ENCODE data around the gene TUBA1C.
"Not testable (repeated sequence)": the region's sequence is repeated elsewhere in the genome, so short reads cannot be mapped to it uniquely, and the experiment has no call there.

TUBA1C gene

DNA sequence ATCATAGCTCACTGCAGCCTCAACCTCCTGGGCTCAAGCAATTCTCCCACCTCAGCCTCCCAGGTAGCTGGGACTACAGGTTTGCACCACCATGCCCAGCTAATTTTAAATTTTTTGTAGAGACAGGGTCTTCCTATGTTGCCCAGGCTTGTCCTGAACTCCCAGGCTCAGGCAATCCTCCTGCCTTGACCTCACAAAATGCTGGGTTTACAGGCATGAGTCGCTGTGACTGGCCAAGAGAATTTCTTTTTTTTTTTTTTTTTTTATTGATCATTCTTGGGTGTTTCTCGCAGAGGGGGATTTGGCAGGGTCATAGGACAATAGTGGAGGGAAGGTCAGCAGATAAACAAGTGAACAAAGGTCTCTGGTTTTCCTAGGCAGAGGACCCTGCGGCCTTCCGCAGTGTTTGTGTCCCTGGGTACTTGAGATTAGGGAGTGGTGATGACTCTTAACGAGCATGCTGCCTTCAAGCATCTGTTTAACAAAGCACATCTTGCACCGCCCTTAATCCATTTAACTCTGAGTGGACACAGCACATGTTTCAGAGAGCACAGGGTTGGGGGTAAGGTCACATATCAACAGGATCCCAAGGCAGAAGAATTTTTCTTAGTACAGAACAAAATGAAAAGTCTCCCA is 18.0 kb downstream of the TUBA1C start:
- in situ Hi-C loops (cut with MboI; ENCODE audit: low sequenced_read_pairs), result not testable (repeated sequence)

DNA sequence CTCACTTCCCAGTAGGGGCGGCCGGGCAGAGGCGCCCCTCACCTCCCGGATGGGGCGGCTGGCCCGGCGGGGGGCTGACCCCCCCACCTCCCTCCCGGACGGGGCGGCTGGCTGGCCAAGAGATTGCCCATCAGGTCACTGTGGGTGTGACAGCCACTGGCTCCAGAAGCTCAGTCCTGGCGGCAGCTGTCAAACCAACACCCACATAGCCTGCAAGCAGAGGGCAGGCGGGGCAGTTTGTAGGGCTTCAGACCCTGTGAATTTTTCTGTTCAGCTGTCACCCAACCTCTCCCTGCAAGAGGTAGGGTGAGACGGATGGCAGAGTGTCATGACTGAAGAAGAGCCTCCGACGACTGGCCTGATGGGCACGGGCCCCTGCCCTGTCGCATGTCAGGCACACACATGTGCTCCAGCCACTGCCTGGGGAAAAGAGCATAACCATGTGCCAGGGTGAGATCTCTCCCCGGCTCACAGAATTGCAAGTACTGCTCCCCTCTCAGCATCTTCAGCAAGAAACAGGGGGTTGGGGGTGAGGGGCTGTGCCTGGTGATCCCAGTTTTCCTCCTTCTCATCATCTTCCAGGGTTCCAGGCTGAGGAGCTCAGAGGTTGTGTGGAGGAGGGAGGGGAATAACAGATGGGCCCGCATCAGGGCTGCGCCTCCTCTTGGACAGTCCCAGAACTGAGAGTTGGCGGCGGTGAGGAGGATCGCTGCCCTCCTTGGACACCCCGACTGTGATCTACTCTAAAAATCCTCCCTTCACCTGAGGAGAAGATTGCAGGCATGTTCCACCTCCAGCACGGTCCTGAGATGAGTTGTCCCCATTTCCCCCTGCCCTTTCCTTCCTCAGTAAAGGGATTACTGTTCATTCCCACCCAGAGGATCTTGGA is 18.9 kb downstream of the TUBA1C start:
- in situ Hi-C loops (cut with MboI; ENCODE audit: low sequenced_read_pairs), result no loop called here

DNA sequence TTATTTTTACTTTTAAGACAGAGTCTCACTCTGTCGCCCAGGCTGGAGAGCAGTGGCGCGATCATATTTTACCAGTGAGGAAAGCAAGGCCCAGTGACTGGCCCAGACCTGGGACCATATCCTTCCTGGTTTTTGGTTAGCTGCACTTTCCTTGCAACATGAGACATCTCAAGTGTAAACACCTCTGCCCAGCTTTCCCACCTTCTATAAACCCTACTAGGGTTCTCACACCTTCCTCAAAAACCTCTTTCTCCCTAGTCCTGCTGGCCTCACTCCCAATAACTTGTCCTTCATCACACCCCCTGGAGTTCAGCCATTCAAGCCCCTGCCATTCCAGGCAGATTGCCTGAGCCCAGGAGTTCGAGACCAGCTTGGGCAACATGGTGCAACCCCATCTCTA is 19.8 kb downstream of the TUBA1C start:
- in situ Hi-C loops (cut with MboI; ENCODE audit: low sequenced_read_pairs), result no loop called here

DNA sequence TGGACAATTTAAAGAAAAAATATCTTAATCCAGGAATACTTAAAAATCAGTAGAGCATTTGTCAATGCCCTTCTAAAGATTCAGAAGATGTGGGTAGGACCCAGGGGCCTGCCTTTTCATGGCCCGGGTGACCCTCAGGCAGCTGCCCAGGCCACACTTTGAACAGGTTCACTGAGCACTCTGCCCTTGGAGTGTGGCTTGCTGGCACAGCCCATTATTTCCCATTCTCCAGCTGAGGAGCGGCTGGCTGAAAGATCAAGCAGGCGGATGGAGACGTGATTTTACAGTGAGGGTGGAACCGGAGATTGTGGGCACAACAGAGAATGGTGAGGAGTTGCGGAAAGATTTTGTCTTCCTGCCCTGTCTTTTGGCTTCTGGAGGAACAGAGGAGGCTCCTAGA is 23.0 kb downstream of the TUBA1C start:
- in situ Hi-C loops (cut with MboI; ENCODE audit: low sequenced_read_pairs), result no loop called here

DNA sequence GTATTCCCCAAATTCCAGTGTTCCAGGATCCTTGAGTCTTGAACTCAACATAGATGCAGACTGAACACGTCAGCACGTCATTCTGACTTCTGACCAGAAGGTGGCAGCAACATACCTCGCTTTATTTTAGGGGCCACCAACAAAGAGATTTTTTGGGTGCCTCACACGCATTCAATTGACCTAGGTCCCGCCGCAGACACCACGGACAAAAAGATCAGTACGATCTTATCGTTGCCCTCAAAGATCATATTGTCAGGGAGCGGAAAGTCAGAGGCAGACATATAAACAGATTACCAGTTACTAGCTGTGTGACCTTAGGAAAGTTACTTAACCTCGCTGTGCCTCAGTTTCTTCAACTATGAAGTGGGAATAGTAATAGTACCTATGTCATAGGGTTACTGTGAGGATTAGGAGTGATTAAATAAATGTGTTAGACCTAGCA is 23.6 kb downstream of the TUBA1C start:
- in situ Hi-C loops (cut with MboI; ENCODE audit: low sequenced_read_pairs), result no loop called here

DNA sequence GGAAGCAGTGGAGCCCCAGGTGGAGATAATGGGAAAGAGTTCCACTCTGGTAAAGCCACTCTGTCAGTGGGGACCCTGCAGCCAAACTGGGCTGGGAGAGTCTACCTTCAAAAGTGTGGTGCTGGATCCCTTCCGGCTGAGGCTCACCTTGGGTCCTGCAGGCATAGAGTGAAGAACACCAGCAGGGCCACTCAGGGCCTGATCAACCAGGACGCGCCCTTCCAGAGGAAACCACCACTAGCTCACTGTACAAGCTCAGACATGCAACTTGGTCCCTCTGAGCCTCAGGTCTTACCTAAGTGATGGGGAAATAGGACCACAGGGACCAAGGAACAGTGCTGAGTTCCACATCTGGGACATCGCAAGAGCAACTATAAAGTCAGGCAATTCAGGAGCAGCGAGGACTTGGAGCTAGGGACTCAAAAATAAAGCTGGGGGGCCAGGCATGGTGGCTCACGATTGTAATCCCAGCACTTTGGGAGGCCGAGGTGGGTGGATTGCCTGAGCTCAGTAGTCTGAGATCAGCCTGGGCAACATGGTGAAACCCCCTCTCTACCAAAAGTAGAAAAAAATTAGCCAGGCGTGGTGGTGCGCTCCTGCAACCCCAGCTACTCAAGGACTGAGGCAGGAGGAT is 24.2 kb downstream of the TUBA1C start:
- in situ Hi-C loops (cut with MboI; ENCODE audit: low sequenced_read_pairs), result no loop called here

DNA sequence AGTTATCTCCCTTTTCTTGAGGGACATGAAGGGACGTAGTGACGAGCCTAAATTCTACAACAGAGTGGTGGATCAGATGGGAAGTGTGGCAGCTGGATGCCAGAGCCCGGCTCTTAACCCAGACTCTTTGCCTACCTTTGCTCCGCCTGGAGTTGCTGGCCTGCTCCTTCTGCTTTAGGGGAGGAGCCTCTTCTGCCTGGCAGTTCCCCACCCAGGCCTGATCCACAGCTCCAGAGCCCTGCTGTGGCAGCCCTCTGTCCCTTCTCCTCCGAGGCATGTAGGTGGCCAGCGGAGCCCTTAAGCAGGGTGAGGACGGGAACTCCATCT is 27.8 kb downstream of the TUBA1C start:
- in situ Hi-C loops (cut with MboI; ENCODE audit: low sequenced_read_pairs), result no loop called here

DNA sequence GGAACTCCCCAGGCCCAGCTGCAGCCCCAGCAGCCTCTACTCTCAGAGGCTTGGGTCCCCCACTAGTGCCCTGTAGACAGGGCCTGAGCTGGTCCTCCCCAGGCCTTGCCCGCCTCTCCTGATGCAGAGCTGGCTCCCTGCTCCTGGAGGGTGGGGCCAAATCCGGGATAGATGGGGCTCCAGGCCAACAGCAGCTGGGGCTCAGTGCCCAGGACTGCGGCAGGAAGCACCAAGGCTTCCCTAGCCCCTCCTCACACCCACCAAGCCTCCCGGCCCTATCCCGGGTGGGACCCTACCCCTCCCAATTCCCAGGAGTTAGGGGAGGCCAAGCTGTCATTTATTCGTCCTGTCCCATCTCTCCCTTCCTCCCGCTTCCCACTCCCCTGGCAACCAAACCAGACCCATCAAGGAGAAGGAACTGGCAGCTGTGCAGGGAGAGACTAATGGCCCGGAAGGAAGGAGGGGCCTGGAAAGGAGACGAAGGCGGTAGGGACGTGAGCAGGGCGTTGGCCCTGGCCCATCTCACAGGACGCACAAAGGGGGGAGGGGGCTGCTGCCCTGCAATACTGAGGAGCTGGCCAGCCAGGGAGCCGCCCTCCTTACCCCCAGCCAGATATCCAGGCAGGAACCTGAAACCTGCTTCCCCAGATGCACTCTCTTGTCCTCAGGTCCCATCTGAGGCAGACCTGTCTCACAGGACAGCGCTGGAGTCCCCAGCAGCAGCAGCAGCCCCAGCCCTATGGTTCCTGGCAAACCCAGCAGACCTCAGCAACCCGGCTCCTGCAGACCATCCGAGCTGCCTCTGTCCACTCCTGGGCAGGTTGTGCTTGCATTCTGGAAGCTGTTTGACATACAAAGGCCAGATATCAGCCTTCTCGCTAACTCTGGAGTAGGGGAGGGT is 28.4 kb downstream of the TUBA1C start:
- in situ Hi-C loops (cut with MboI; ENCODE audit: low sequenced_read_pairs), result no loop called here

DNA sequence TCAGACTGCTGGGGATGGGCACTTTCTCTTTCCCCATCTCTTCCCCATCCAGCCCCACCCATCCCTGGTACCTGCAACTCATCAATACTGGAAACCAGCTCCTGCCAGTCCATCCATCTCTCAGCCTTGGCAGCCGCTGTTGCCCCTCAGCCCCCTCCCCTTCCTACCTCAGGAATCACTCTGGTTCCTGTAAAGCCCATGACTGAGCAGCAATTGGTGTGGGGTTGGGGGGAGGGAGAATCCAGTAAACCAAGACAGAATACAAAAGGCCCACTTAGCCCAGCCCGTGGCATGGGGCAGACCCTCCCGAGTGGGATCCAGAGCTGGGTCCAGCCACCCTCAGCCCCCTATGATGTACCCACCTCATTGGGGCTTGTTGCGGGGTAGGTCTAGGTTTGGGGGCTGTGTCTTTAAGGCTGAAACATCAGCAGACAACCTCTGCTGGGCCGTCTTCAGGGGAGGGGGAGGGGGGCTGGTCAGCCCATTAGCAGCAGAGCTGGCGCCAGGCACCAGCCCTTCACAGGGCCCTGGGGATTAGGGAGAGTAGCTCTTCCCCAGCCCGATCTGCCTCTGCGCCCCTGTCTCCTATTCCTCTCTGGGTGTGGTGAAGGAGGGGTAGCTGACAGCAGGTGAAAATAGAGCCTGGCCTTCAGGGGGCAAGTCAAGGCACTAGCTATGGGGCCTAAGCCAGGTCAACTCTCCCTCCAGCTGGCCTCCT is 29.4 kb downstream of the TUBA1C start:
- in situ Hi-C loops (cut with MboI; ENCODE audit: low sequenced_read_pairs), result no loop called here

DNA sequence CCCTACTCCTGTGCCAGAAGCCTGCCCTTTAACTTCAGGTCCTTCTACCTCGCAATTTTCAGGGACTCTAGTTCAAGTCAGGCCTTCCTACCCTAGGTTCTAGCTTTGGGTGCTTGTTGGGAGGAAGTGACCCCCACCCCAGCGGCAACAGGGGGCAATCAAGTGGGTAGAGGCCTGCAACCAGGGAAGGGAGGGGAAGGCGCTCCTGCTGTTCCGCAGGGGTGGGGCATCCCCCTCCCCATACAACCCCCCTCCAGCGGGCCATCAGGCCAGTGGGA is 29.9 kb downstream of the TUBA1C start:
- in situ Hi-C loops (cut with MboI; ENCODE audit: low sequenced_read_pairs), result no loop called here

DNA sequence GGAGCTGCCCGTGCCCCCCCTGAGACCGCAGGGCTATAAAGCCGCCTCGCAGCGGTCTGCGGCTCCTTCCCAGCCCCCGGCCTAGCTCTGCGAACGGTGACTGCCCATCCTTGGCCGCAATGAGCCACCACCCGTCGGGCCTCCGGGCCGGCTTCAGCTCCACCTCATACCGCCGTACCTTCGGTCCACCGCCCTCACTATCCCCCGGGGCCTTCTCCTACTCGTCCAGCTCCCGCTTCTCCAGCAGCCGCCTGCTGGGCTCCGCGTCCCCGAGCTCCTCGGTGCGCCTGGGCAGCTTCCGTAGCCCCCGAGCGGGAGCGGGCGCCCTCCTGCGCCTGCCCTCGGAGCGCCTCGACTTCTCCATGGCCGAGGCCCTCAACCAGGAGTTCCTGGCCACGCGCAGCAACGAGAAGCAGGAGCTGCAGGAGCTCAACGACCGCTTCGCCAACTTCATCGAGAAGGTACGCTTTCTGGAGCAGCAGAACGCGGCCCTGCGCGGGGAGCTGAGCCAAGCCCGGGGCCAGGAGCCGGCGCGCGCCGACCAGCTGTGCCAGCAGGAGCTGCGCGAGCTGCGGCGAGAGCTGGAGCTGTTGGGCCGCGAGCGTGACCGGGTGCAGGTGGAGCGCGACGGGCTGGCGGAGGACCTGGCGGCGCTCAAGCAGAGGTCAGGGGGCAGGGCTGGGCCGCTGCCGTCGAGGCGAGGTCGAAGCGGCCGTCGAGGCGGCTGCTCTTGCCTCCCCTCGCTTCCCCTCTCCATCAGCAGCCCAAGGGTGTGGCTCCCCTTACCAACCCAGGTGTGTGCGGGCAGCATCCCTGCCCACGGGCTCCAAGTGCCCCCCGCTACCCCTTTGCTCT is 30.4 kb downstream of the TUBA1C start, which contains the start of gene PRPH:
PRPH (plus strand) TSS at position 66 of the 855 bp plus-strand sequence; CDS start at position 120, 54 bp downstream.
- in situ Hi-C loops (cut with MboI; ENCODE audit: low sequenced_read_pairs), result no loop called here

DNA sequence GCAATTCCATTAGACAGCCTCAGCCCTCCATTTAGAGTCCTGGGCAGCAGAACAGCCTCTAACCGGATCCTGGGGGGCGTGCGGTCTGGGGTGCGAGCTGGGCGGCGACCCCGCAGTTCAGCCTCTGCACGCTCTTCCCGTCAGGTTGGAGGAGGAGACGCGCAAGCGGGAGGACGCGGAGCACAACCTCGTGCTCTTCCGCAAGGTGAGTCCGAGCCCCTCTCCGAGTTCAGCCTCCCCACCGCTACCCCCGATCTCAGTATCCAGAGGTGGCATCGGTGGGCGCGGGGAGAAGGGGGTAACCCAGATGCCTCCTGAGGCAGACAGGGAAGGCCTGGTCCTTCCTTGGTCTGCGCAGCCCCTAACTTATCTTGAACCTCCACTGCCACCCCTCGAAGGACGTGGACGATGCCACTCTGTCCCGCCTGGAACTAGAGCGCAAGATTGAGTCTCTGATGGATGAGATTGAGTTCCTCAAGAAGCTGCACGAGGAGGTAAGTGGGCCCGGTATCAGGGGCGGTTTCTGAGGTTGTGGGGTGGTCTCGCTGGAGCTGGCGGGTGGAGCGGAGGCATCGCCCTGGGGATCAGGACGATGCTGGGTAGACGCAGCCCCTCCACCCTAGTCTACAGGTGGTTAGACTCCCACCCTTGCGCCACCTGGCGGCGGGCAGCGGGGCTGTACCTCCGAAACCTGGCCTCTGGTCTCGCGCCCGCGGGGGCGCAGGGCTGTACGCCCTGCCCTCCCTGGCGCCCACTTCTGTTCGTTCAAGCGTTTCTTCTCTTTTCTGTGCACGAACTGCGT is 31.4 kb downstream of the TUBA1C start:
- in situ Hi-C loops (cut with MboI; ENCODE audit: low sequenced_read_pairs), result no loop called here

DNA sequence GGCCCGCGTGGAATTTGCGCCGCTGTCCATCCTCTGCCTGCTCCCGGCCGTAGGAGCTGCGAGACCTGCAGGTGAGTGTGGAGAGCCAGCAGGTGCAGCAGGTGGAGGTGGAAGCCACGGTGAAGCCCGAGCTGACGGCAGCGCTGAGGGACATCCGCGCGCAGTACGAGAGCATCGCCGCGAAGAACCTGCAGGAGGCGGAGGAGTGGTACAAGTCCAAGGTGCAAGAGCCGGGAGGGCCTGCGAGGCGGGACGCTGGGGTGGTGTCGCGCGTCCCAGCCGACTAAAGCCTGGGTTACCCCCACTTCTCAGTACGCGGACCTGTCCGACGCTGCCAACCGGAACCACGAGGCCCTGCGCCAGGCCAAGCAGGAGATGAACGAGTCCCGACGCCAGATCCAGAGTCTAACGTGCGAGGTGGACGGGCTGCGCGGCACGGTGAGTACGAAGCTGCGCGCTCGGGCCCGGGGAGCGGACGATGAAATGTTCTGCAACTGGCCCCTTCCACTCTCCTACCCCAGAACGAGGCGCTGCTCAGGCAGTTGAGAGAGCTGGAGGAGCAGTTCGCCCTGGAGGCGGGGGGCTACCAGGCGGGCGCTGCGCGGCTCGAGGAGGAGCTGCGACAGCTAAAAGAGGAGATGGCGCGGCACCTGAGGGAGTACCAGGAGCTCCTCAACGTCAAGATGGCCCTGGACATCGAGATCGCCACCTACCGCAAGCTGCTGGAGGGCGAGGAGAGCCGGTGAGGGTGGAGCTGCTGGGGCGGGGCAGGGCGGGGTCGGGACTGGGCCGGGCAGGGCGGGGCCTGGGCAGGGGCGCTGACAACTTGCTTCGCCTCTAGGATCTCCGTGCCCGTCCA is 32.2 kb downstream of the TUBA1C start:
- in situ Hi-C loops (cut with MboI; ENCODE audit: low sequenced_read_pairs), result no loop called here

DNA sequence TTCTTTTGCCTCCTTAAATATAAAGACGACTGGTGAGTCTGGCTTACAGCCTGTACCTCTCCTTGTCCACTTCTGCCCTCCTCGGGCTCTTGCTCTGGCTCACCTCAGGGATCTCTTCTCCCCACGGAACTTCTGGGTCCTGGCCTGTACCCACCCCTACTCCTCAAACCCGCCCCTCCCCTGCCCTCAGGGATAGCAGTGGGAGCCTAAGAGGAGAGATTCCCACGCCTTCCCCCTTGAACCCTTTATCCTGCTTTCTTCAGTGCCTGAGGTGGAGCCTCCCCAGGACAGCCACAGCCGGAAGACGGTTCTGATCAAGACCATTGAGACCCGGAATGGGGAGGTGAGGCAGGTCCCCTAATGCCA is 32.8 kb downstream of the TUBA1C start:
- in situ Hi-C loops (cut with MboI; ENCODE audit: low sequenced_read_pairs), result no loop called here

DNA sequence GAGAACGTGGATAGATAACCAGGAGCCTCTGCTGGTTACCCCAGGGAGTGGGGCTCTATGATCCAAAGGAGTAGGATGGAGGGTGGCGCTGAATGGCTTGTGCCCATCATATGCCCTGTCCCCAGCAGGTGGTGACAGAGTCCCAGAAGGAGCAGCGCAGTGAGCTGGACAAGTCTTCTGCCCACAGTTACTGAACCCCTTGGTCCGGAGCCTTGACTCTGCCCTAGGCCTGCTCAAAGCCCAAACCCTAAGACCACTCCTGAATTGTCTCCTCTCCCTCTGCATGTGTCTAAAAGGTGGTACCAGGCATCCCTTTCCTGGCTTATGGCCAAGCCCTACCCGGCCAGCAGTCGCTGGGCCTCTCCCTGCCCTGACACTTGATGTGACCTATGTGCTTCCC is 33.3 kb downstream of the TUBA1C start:
- in situ Hi-C loops (cut with MboI; ENCODE audit: low sequenced_read_pairs), result no loop called here

DNA sequence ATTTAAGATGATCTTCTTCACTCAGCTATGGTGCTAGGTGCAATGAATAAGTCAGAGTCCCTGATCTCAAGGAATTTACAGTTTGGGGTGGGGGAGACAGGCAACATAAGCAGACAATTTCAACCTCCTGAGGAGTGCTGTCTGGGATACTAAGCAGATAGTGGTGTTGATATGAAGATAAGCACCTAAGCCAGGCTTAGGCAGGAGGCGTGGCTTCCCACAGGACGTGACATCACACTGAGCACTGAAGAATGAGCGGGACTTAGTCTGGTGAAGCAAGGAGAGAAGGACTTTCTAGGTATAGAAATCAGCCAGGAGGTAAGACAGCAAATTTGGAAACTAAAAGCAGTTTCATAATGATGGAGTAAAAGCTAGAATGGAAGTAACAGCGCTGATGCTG is 36.9 kb downstream of the TUBA1C start:
- in situ Hi-C loops (cut with MboI; ENCODE audit: low sequenced_read_pairs), result no loop called here

DNA sequence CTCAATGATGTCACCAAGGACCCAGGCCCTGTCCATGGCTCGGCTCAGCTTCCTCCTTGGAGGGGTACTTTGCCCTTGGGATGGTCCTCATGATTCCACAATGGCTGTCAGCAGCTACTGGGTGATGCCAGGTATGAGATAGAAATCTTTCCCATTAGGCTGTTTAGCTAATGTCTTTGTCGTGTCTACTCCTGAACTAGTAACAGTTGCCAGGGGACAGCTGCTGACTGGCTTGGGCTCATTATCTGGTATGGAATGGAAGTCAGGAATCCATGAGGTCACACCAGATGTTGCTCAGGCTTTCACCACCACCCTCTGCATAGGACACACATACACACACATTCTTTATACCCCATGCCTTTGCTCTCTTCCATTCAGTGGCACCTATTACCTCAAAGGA is 39.3 kb downstream of the TUBA1C start:
- in situ Hi-C loops (cut with MboI; ENCODE audit: low sequenced_read_pairs), result no loop called here

Data from hTERT RPE-1 (cell line).